GM21723 (cell line): Measurements from ENCODE around the gene ATRX.
"Not testable (repeated sequence)": the region's sequence is repeated elsewhere in the genome, so short reads cannot be mapped to it uniquely, and the experiment has no call there.

Experiments used
- ATAC-seq: cut with Tn5 transposase; IDR thresholded peaks from one replicate; pipeline ENCODE4 v1.9.1; 2021; ENCODE audit warnings: mild to moderate bottlenecking, moderate library complexity; ENCODE audit not compliant: unreplicated experiment

Gene ATRX, protein sequence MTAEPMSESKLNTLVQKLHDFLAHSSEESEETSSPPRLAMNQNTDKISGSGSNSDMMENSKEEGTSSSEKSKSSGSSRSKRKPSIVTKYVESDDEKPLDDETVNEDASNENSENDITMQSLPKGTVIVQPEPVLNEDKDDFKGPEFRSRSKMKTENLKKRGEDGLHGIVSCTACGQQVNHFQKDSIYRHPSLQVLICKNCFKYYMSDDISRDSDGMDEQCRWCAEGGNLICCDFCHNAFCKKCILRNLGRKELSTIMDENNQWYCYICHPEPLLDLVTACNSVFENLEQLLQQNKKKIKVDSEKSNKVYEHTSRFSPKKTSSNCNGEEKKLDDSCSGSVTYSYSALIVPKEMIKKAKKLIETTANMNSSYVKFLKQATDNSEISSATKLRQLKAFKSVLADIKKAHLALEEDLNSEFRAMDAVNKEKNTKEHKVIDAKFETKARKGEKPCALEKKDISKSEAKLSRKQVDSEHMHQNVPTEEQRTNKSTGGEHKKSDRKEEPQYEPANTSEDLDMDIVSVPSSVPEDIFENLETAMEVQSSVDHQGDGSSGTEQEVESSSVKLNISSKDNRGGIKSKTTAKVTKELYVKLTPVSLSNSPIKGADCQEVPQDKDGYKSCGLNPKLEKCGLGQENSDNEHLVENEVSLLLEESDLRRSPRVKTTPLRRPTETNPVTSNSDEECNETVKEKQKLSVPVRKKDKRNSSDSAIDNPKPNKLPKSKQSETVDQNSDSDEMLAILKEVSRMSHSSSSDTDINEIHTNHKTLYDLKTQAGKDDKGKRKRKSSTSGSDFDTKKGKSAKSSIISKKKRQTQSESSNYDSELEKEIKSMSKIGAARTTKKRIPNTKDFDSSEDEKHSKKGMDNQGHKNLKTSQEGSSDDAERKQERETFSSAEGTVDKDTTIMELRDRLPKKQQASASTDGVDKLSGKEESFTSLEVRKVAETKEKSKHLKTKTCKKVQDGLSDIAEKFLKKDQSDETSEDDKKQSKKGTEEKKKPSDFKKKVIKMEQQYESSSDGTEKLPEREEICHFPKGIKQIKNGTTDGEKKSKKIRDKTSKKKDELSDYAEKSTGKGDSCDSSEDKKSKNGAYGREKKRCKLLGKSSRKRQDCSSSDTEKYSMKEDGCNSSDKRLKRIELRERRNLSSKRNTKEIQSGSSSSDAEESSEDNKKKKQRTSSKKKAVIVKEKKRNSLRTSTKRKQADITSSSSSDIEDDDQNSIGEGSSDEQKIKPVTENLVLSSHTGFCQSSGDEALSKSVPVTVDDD (N-terminal part only)

GRCh38 chrX:77785486-77786364 lies at the start of gene ATRX:
ATRX (minus strand) TSS chrX:77786216; CDS start chrX:77786001, 215 bp downstream.
- peak; percentile 94 for ATAC-seq

GRCh38 chrX:77831544-77831943 lies 45.5 kb upstream of the ATRX start:
- not testable (repeated sequence) for ATAC-seq

DNA sequence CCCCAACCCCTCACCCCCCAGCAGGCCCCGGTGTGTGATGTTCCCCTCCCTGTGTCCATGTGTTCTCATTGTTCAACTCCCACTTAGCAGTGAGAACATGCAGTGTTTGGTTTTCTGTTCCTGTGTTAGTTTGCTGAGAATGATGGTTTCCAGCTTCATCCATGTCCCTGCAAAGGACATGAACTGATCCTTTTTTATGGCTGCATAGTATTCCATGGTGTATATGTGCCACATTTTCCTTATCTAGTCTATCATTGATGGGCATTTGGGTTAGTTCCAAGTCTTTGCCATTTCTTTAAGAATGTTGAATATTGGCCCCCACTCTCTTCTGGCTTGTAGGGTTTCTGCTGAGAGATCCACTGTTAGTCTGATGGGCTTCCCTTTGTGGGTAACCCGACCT lies 36.0 kb upstream of the ATRX start:
- ATAC-seq, result not testable (repeated sequence)

DNA sequence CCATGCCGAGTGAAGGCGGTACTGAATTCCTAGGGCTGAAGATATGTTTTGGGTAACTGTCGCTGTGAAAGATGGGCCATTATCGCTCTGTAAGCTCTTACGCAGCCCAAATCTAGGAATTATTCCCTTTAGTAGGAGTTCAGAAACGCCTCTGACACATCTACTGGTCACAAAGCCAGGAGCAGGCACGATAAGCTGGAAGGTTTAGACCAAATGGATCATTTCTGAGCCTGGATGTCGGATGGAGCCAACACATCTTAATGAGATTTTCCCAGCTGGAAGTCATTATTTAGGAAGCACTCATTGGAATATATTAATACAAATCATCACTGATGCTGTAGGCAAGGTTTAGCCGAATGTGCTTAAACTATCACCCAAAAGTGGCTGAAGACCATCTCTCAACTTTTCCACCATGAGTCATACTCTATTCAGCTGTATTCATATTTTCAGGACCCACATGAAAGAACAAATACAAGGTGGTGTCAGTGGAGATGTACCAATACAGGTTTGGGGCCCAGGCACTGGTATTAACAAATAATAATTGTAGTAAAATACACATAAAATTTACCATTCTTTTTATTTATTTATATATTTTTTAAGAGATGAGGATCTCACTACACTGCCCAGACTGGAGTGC lies 34.2 kb upstream of the ATRX start:
- no peak for ATAC-seq

DNA sequence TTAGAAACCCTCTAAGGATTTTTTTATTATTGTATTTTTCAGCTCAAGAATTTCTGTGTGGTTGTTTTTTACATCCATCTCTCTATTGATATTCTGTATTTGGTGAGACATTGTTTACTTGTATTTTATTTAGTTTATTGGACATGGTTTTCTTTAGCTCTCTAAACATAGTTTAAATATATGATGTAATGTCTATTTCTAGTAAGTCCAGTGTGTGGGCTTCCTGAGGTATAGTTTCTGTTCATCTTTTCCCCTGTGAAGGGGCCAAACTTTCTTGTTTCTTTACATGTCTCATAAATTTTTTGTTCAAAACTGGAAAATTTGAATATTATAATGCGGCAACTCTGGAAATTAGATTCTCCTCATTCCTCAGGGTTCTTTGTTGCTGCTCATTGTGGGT lies 28.2 kb upstream of the ATRX start:
- ATAC-seq, result no peak

GRCh38 chrX:77802201-77802600 lies 16.2 kb upstream of the ATRX start:
- ATAC-seq, result no peak

GRCh38 chrX:77795124-77795523 lies 9.1 kb upstream of the ATRX start:
- ATAC-seq, result no peak

- ATAC-seq, result no peak
These were observed 7.9 kb upstream of the ATRX start for GRCh38 chrX:77793946-77794345.

DNA sequence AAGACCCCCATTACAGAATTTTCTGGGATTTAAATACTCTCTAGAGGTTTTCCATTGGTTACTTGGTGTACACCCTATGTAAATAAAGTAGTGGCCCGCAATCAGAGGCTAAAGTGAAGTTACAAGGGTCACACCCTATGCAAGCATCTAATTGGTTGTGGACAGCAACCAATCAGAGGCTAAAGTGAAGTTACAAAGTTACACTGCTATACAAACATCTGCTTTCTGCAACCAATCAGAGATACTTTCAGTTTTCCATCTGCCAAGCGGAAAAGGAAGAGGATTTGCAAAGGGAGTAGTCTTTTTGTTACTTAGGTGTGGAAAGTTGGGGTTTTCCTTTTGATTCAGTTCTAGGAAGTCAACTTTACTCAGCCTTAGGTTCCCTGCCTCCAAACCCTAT lies 2.0 kb upstream of the ATRX start:
- ATAC-seq, result no peak

DNA sequence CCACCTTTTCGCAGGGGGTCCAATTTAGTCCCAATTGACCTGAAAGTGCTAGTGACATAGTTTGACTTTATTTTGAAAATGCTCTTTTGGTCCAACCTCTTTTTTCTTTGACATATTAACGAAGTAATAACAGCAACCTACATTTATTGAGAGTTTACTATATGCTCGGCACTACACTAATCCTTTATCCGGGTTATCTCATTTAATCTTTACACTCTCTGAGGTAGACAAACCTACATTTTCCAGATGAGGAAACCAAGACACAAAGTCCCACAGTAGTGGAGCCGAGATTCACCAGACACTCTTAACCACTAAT lies 307 bp upstream of the ATRX start:
- peak; percentile 3 for ATAC-seq

GRCh38 chrX:77779695-77780094 lies 6.3 kb downstream of the ATRX start:
- ATAC-seq, result no peak

GRCh38 chrX:77776659-77777058 lies 9.4 kb downstream of the ATRX start:
- ATAC-seq, result no peak

- ATAC-seq, result no peak
These were observed 14.4 kb downstream of the ATRX start for GRCh38 chrX:77771601-77772000.

- no peak for ATAC-seq
These were observed 17.2 kb downstream of the ATRX start for GRCh38 chrX:77768787-77769186.

- ATAC-seq, result not testable (repeated sequence)
These were observed 19.8 kb downstream of the ATRX start for GRCh38 chrX:77766212-77766611.

DNA sequence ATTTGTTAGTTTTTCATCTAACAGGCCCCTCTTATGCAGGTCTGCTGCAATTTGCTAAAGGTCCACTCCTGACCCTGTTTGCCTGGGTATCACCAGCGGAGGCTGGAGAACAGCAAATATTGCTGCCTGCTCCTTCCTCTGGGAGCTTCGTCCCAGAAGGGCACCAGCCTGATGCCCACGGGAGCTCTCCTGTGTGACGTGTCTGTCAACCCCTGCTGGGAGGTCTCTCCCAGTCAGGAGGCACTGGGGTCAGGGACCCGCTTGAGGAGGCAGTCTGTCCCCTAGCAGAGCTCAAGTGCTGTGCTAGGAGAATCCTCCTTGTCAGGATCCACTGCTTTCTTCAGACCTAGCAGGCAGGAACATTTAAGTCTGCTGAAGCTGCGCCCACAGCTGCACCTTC lies 30.5 kb downstream of the ATRX start:
- no peak for ATAC-seq

DNA sequence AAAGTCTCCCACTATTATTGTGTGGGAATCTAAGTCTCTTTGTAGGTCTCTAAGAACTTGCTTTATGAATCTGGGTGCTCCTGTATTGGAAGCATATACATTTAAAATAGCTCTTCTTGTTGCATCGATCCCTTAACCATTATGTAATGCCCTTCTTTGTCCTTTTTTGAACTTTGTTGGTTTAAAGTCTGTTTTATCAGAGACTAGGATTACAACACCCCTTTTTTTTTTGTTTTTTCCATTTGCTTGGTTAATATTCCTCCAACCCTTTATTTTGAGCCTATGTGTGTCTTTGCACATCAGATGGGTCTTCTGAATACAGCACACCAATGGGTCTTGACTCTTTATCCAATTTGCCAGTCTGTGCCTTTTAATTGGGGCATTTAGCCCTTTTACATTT lies 32.1 kb downstream of the ATRX start:
- ATAC-seq, result not testable (repeated sequence)

GRCh38 chrX:77749695-77750094 lies 36.3 kb downstream of the ATRX start:
- no peak for ATAC-seq

DNA sequence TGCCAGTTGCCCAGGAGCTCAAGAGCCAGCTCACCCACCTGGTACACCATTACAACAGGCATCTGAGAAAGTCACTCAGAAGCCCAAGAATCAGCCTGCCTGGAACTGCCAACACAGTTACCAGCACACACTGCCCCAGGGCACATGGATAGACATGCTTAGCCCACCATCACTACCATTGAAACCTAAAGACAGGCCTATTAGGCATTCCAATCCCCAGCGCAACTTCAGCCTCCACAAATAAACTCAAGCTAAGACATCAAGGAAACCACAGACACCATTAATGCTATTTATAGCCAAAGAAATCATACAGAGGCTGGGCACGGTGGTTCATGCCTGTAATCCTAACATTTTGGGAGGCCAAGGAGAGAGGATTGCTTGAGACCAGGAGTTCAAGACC lies 42.3 kb downstream of the ATRX start:
- ATAC-seq, result no peak
